ENCODE data around the gene CENATAC.

DNA sequence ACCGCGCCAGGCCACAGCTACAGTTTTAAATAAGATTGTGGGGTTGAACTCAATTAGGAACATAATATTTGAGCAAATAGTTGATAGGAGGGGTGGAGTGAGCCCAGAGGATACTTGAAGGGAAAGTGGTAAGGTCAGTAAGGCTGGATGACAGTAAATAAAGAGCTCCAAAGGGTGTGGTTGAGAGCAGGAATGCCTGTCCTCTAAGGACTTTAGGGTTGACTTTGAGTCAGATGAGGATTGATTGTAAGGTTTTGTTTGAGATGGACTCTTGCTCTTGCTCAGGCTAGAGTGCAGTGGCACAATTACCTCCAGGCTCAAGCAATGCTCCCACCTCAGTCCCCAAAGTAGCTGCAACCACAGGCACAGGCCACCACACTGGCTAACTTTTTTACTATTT lies 24.0 kb upstream of the CENATAC start:
- TF ChIP-seq, protein P1, sequence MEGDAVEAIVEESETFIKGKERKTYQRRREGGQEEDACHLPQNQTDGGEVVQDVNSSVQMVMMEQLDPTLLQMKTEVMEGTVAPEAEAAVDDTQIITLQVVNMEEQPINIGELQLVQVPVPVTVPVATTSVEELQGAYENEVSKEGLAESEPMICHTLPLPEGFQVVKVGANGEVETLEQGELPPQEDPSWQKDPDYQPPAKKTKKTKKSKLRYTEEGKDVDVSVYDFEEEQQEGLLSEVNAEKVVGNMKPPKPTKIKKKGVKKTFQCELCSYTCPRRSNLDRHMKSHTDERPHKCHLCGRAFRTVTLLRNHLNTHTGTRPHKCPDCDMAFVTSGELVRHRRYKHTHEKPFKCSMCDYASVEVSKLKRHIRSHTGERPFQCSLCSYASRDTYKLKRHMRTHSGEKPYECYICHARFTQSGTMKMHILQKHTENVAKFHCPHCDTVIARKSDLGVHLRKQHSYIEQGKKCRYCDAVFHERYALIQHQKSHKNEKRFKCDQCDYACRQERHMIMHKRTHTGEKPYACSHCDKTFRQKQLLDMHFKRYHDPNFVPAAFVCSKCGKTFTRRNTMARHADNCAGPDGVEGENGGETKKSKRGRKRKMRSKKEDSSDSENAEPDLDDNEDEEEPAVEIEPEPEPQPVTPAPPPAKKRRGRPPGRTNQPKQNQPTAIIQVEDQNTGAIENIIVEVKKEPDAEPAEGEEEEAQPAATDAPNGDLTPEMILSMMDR (IDR thresholded peaks at IDR 0.05; ENCODE audit: low read depth, low read length) = no peak
- TF ChIP-seq EZH2phosphoT487 (IDR thresholded peaks at IDR 0.05; ENCODE audit: low read depth) = no peak

Data from OCI-LY3 (cell line).